GM19238 (cell line): ENCODE measurements around the gene CORO2A.

Experiments used
- DNase-seq: peaks from one replicate; pipeline ENCODE4 v3.0.0; 2011; ENCODE audit warnings: low spot score; ENCODE audit not compliant: insufficient read length

Gene CORO2A

GRCh38 chr9:98172604-98173003 lies 19.8 kb downstream of the CORO2A start:
- DNase-seq, result no peak

- no peak for DNase-seq
These were observed 21.1 kb downstream of the CORO2A start for GRCh38 chr9:98171176-98171925.

GRCh38 chr9:98168941-98169488 lies 23.4 kb downstream of the CORO2A start:
- peak; percentile 70 for DNase-seq

GRCh38 chr9:98168153-98168780 lies 24.2 kb downstream of the CORO2A start:
- no peak for DNase-seq

GRCh38 chr9:98164912-98165311 lies 27.5 kb downstream of the CORO2A start:
- DNase-seq, result no peak

- no peak for DNase-seq
These were observed 29.8 kb downstream of the CORO2A start for GRCh38 chr9:98162613-98163012.

- no peak for DNase-seq
These were observed 30.6 kb downstream of the CORO2A start for GRCh38 chr9:98161851-98162250.

GRCh38 chr9:98159790-98160189 lies 32.6 kb downstream of the CORO2A start:
- DNase-seq, result no peak

GRCh38 chr9:98159301-98159700 lies 33.1 kb downstream of the CORO2A start:
- DNase-seq, result no peak

GRCh38 chr9:98158071-98158831 lies 34.2 kb downstream of the CORO2A start:
- DNase-seq, result no peak

- DNase-seq, result no peak
These were observed 35.1 kb downstream of the CORO2A start for GRCh38 chr9:98157372-98157771.

- DNase-seq, result no peak
These were observed 37.8 kb downstream of the CORO2A start for GRCh38 chr9:98154678-98155077.

GRCh38 chr9:98152526-98152925 lies 39.9 kb downstream of the CORO2A start:
- DNase-seq, result no peak

- no peak for DNase-seq
These were observed 41.7 kb downstream of the CORO2A start for GRCh38 chr9:98150721-98151120.

- no peak for DNase-seq
These were observed 42.3 kb downstream of the CORO2A start for GRCh38 chr9:98150164-98150563.

- DNase-seq, result no peak
These were observed 43.0 kb downstream of the CORO2A start for GRCh38 chr9:98149422-98149821.

- DNase-seq, result no peak
These were observed 44.0 kb downstream of the CORO2A start for GRCh38 chr9:98148486-98148885.

- DNase-seq, result no peak
These were observed 44.9 kb downstream of the CORO2A start for GRCh38 chr9:98147582-98147981.

GRCh38 chr9:98146101-98146991 lies 46.1 kb downstream of the CORO2A start:
- no peak for DNase-seq

- DNase-seq, result no peak
These were observed 47.8 kb downstream of the CORO2A start for GRCh38 chr9:98144631-98145030.

- DNase-seq, result no peak
These were observed 48.4 kb downstream of the CORO2A start for GRCh38 chr9:98144076-98144475.
